ENCODE data around the gene TRIP12. TPM values are rescaled to one million over a fixed set of nuclear protein-coding genes. Genes with fewer than 3 reads are reported as not detected.
"Not testable (repeated sequence)": the region's sequence is repeated elsewhere in the genome, so short reads cannot be mapped to it uniquely, and the experiment has no call there.

TRIP12 gene
- total RNA-seq, 1 experiment from 2014 or later, result 121 TPM

DNA sequence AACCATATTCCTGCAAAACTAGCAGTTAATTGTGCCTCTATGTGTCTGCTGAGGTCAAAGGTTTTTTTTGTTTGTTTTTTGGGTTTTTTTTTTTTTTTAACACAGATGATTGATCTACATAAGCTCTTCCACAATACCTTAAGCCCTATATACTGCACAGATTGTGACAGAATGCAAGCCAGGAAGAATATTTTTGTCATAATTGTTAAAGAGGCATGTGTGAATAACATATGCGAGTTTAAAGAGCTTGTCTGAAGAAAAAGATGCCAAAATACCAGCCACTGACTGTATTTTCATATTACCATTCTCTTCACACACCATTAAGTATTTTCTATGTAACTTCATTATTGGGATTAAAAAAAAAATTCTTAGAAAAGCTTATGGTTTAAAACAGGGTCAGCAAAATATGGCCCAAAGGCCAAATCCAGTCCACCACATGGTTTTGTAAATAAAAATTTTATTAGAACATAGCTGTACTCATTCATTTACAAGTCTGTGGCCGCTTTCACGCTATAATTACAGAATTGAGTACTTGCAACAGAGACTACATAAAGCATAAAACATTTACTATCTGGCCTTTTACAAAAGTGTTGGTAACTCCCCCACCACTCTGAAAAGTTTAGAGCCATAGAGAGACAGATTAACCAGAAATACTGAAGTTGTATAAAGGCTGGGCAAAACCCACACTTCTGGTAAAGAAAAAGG lies 89.9 kb downstream of the TRIP12 start:
- no peak for DNase-seq (ENCODE audit: low read depth)

DNA sequence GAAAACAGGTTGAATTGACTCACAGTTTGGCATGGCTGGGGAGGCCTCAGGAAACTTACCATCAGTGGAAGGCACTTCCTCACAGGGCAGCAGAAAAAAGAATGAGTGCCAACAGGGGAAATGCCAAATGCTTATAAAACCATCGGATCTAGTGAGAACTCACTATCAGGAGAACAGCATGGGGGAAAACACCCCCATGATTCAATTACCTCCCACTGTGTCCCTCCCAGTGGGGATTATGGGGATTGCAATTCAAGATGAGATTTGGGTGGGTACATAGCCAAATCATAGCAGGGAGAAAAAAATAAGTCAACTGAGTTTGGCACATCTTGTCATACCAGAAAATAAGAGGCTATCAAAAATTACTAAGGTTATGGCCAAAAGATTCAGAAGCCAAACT lies 96.3 kb downstream of the TRIP12 start:
- no peak for DNase-seq (ENCODE audit: low read depth)

DNA sequence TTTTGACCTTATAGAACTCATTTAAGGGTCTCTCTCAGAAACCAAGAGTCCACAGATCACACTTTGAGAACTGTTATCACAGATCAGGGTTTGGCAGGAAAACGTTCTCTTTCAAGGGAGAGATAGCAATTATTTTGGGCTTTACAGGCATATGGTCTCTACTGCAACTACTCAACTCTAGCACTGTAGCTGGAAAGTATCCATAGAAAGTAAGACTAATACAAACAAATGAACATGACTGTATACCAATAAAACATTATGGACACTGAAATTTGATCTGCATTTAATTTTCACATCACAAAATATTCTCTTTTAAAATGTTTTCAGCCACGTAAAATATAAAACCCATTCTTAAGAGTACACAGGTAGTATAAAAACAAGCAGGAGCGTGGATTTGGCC lies 100.5 kb downstream of the TRIP12 start:
- no peak for DNase-seq (ENCODE audit: low read depth)

DNA sequence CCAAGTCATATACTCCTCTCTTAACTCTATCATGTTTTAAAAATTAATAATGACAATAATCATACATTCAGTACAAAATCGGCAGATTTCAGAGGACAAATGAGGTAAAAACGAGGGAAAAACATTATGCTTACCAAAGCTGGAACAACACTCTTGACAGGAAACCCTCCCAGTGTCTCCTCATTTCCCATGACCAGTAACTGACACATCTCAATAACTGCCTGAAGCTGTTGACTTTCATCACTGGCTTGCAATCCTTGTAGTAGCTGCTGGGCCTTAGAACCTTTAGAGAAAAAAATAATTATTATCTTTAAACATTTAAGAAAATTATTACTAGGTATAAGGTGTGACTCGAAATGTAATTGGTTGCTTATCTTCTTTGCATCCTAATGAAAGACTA lies 103.6 kb downstream of the TRIP12 start:
- no peak for DNase-seq (ENCODE audit: low read depth)

- no peak for DNase-seq (ENCODE audit: low read depth)
Measured at GRCh38 chr2:229815858-229816257, 106.0 kb downstream of the TRIP12 start.

DNA sequence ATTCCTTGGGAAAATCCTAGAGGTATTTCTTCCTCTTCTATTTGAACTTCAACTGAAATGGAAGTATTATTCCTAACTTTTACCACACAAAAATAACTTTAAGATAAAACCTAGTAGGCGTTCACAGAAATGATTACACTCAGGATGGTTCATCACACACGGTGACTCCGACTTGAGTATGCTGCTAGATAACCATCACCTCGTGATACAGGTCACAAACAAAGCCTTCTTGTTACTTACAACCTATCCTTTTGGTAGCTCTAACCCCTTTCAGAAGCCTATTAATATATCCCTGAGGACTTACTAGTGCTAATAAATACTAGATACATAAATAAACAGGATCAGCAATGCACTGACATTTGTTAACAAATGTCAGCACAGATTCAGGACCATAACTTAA lies 106.5 kb downstream of the TRIP12 start:
- DNase-seq (ENCODE audit: low read depth), result no peak

DNA sequence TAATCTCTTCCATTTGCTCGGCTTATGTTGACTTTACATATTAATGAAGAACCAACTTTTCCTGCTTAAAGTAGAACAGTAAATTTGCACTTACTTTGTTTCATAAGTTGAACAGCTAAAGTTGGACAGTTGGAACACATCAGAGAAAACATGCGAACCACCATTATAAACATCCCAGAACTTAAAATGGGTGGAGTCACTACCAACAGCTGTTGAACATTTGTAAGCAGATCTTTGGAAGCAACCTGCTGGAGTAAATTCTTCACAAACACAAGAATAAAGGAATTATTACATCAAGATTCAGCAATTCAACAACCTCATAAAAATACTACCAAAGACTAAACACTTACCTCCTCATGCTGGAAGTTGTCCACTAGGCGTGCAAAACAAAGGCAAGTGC lies 111.0 kb downstream of the TRIP12 start:
- DNase-seq (ENCODE audit: low read depth), result no peak

DNA sequence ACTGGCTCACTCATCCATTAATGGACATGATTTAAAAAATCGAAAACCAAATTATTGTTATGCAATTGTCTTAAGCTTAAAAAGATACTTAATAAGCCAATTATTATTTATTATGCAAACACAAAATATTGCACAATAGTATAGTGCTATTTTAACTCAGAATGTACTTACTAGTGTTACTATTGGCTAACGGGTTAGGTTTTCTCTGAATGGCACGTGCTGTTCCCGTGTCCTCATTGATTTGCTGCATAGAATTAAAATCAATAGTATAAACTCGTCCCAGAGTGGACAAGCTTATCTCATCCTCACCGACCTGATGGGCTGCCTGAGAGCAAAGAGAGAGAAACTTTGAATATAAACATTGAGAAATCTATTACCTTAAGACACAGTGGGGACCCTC lies 116.2 kb downstream of the TRIP12 start:
- no peak for DNase-seq (ENCODE audit: low read depth)

- DNase-seq (ENCODE audit: low read depth), result no peak
Measured at GRCh38 chr2:229802785-229803184, 119.0 kb downstream of the TRIP12 start.

- DNase-seq (ENCODE audit: low read depth), result peak; percentile 39
Measured at GRCh38 chr2:229800997-229801754, 120.6 kb downstream of the TRIP12 start.

- DNase-seq (ENCODE audit: low read depth), result no peak
Measured at GRCh38 chr2:229798446-229799155, 123.2 kb downstream of the TRIP12 start.

GRCh38 chr2:229795058-229795457 lies 126.8 kb downstream of the TRIP12 start:
- DNase-seq (ENCODE audit: low read depth), result no peak

GRCh38 chr2:229794636-229795035 lies 127.2 kb downstream of the TRIP12 start:
- DNase-seq (ENCODE audit: low read depth), result no peak

DNA sequence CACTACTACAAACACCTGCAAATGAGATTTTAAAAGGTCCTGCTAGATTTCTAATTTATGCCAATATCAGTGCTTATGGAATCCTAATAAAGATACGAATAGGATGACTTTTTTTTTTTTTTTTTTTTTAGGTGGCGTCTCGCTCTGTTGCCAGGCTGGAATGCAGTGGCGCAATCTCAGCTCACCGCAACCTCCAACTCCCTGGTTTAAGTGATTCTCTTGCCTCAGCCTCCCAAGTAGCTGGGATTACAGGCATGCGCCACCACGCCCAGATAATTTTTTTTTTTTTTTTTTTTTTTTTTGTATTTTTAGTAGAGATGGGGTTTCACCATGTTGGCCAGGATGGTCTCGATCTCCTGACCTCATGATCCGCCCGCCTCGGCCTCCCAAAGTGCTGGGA lies 135.5 kb downstream of the TRIP12 start:
- not testable (repeated sequence) for DNase-seq (ENCODE audit: low read depth)

DNA sequence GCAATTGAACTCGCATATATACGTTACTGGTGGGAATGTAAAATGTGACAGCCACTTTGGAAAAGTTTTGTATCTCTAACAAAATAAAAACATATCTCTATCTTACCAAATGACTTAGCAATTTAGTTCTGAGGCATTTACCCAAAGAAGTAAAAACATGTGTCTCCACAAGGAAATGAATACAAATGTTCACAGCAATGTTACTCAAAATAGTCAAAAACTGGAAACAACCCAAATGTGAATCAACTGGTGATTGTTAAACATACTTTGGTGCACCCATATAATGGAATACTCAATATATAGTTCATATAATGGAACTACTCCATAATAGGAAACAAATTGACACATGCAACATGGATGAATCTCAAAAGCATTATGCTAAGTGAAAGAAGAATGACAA lies 137.0 kb downstream of the TRIP12 start:
- DNase-seq (ENCODE audit: low read depth), result no peak

DNA sequence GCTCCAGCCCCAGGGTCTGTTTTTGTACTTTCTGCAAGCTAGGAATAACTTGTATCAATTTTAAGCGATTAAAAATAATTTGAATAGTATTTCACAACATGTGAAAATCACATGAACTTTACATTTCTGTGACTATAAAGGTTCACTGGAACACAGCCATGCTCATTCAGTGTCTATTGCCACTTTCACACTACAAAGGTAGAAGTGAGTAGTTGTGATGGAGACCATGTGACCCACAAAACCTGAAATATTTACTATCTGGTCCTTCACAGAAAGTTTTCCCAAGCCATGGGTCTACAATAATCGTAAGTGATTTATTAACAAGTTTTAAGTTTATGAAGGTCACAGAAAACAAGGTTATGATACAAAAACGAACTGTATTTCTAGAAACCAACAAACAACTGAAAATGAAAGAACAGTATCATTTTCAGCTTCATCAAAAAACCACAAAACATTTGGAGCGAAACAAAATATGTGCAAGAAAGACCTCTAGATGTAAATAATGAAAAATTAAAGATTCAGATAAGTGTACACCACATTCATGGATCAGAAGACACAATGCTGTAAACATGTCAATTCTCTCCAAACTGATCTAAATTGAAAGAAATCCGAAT lies 138.6 kb downstream of the TRIP12 start:
- no peak for DNase-seq (ENCODE audit: low read depth)

GRCh38 chr2:229780856-229781773 lies 140.7 kb downstream of the TRIP12 start:
- DNase-seq (ENCODE audit: low read depth), result peak; percentile 15

GRCh38 chr2:229779650-229780049 lies 142.2 kb downstream of the TRIP12 start:
- DNase-seq (ENCODE audit: low read depth), result no peak

DNA sequence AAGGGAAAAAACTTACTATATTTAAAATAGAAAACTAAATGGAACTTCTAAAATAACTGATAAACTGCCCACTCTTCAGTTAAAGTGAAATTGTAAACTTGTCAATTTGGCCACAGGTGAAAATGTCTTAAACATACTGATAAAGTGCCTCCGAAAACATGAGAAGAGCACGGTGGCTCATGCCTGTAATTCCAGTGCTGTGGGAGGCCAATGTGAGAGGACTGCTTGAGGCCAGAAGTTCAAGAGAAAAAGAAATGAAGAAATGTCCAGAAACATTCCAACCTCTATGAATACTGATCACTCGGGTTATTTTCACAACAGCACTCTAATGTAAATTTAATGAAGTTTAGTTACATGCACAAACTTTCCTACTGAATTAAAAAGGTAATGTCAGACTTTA lies 144.1 kb downstream of the TRIP12 start:
- DNase-seq (ENCODE audit: low read depth), result no peak

DNA sequence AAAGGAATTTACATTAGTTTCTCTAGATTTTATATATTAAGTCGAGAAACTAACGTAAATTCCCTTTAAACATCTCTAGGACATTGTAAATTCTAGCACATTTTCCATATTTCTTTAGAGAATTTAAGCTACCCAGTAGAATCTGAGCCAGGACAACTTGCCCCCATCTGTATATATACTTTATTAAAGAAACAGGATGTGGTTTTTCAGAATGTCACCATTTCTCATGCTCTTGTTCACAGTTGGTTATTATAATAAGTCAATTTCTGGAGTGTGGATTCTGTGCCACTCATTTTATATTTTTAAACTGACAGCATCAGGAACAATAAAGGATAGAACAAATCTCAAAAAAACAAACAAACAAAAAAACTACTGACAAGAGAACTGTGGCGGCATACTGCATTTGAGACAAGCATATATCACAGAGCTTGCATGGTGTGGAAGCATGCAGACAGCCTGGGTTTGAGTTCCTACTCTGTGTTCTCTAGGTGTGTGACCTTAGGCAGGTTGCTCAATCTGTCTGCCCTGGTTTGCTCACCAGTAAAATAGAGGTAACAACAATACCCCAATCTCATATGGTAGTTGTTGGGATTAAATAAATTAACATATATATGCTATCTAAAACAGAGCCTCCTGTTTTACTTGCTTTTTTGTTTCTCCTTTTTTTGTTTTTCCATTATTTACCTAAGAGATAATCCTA lies 146.0 kb downstream of the TRIP12 start:
- DNase-seq (ENCODE audit: low read depth), result no peak

DNA sequence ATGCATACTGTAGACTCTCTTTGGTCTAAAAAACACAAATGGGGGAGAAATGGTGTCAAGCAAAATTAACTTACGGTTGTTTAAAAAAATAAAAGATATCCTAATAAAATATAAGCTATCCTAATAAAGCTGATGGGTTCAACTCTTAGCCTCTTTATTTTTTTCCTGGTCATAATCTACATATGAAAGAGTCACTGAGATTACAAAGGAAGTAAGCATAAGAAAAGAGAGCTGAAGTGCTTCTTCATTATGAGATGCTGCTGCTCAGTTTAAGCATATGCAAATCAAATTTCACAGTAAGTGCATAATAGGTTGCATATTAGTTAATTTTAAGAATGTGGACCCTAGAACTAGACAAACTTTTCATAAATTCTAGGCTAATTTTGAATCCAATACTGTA lies 147.6 kb downstream of the TRIP12 start:
- no peak for DNase-seq (ENCODE audit: low read depth)
